HUES6 (cell line): Measurements from ENCODE around the gene PROM2.

Source experiments
- H3K27ac ChIP-seq: 2 replicates; pipeline ENCODE4 v1.7.0; 2013; ENCODE audit warnings: low read depth, mild to moderate bottlenecking, low read length, inconsistent platforms
- H3K27me3 ChIP-seq: 2 replicates; pipeline ENCODE4 v1.6.1; 2013; ENCODE audit warnings: low read length; ENCODE audit not compliant: control insufficient read depth, insufficient read depth
- H3K36me3 ChIP-seq: 2 replicates; pipeline ENCODE4 v1.6.1; 2013; ENCODE audit warnings: low read length; ENCODE audit not compliant: control insufficient read depth, insufficient read depth
- H3K4me1 ChIP-seq: 2 replicates; pipeline ENCODE4 v1.6.1; 2013; ENCODE audit warnings: low read length; ENCODE audit not compliant: control insufficient read depth, insufficient read depth
- H3K4me3 ChIP-seq: 2 replicates; pipeline ENCODE4 v1.5.1; 2013; ENCODE audit warnings: low read depth, low read length
- H3K9ac ChIP-seq: one replicate; pipeline ENCODE4 v1.6.1; 2013; ENCODE audit warnings: mild to moderate bottlenecking, low read length
- H3K9me3 ChIP-seq: 2 replicates; pipeline ENCODE4 v1.6.1; 2013; ENCODE audit warnings: low read depth, low read length; ENCODE audit not compliant: control insufficient read depth, insufficient read depth

The PROM2 gene

DNA sequence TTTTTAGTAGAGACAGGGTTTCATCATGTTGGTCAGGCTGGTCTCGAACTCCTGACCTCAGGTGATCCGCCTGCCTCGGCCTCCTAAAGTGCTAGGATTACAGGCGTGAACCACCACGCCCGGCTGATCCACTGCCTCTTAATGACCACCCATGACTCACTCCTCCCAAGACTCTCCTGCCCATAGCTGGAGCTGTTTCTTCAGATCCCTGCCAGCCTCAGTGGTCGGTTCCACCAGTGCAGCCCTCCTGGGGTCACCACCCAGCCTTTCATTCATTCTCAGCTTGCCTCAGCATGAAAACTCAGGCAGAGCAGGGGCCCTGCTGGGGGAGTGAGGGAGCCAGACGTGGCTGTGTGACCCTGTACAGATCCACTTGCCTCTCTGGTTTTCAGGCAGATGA, 35.4 kb downstream of the PROM2 start:
- Histone ChIP-seq H3K9me3 (no peaks in the 10 kb centered on the region), H3K4me3 (no peak overlapping the region), H3K4me1 (peaks cover 4% of the 10 kb centered on the region; the same call in 1 of the 2 replicates), H3K36me3 (no peaks in the 10 kb centered on the region), H3K27ac (no peak overlapping the region), H3K27me3 (no peaks in the 10 kb centered on the region), H3K9ac (no peak overlapping the region)

DNA sequence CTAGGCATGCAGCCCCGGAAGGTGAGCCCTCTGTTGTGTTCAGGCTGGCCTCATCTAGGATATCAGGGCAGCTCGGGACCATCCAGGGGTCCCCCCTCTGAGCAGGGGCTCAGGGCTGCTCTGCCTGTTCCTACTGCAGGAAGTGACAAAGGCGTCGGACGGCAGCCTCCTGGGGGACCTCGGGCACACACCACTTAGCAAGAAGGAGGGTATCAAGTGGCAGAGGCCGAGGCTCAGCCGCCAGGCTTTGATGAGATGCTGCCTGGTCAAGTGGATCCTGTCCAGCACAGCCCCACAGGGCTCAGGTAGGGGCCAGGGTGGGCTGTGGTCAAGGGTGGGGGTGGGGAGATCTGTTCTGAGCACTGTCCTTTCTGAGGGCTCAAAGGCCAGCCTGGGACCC, 36.0 kb downstream of the PROM2 start:
- H3K36me3 ChIP-seq = no peaks in the 10 kb centered on the region
- H3K27me3 ChIP-seq = no peaks in the 10 kb centered on the region
- H3K9me3 ChIP-seq = no peaks in the 10 kb centered on the region
- H3K4me1 ChIP-seq = peaks cover 4% of the 10 kb centered on the region; the same call in 1 of the 2 replicates
- H3K4me3 ChIP-seq = no peak overlapping the region
- no peak overlapping the region for H3K27ac ChIP-seq
- H3K9ac ChIP-seq = no peak overlapping the region

DNA sequence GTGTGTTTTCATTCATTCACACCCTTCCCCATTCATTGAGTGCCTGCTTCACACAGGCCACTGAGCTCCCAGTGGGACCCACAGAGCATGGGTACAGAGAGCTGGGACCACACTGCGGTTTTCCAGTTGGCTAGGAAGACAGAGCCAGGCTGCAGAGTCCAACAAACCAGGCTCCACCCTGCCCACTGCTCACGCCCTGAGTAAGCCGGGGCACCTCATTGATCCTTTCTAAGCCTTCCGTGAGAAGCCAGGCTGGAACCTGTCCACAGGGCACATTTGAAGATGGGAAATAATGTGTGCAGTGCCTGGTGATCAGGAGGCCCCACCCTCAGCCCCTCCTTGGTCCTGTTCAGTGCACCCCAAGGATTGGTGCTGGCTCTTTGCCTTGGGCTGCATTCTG, 36.4 kb downstream of the PROM2 start:
- H3K9me3 ChIP-seq = no peaks in the 10 kb centered on the region
- no peak overlapping the region for H3K9ac ChIP-seq
- no peaks in the 10 kb centered on the region for H3K27me3 ChIP-seq
- no peak overlapping the region for H3K4me3 ChIP-seq
- no peaks in the 10 kb centered on the region for H3K36me3 ChIP-seq
- H3K27ac ChIP-seq = no peak overlapping the region
- H3K4me1 ChIP-seq = peaks cover 4% of the 10 kb centered on the region; the same call in 1 of the 2 replicates

DNA sequence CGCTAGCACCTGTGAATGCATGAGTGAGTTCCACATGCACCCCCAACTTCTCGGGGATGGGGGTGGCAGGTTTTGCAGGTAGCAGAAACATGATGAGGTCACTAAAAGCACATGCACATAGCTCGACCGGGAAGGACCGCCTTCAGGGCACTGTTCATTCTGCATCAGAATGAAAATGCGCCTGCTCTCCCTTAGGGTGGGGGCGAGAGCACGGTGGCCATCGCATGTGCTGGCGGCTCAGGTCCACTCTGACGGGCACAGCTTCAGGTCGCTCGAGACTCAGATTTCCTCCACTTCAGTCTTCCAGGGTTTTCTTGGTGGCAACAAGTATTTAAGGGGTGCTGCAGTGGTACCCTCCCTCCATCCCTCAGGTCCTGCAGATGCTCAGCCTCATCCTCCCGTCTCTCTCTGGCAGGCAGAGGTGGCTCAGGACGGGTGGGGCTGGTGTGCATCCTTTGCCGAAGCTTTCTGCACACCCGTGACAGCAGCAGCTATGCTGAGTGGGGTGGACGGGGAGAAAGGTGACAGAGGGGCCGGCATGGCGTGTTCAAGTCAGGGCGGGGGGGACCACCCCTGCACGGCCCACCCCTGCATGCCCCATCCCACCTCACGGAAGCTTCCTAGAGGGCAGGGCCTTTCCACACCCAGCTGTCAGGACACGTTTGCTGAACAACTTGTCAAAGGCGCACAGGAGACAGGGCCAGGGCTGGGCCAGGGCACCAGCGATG, 37.7 kb downstream of the PROM2 start:
- H3K9me3 ChIP-seq = no peaks in the 10 kb centered on the region
- no peak overlapping the region for H3K9ac ChIP-seq
- H3K27ac ChIP-seq = no peak overlapping the region
- H3K36me3 ChIP-seq = no peaks in the 10 kb centered on the region
- H3K27me3 ChIP-seq = no peaks in the 10 kb centered on the region
- no peak overlapping the region for H3K4me3 ChIP-seq
- peaks cover 10% of the 10 kb centered on the region; the same call in 1 of the 2 replicates for H3K4me1 ChIP-seq

DNA sequence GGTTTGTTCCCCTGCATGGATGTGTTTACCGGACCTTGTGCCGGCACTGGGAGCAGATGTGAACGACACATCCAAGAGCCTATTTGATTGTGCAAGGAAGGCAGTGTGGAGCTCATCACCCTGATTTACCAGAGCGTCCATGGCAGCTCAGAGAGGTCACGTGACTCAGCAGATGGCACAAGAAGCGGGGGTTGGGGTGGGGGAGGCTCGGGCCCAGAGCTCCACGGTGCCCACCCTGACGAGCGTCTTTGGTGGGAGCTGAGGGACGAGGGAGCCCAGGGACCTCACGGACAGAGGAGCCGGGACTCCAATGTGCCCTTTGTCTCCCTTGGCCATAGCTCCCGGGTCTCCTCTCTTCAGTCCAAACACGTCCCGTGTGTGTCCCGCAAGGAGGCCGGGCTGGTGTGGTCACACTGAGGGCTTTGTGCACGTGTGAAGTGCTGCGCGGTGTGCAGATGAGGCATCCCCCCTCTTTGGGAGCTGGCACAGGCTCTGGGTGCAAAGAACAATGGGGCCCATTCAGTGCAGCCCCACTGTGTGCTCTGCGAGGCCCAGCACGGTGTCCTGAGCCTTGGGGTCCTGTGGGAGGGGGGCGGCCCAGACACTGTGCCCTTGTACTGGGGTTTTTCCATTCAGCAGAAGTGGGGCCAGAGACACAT, 38.4 kb downstream of the PROM2 start:
- Histone ChIP-seq H3K4me3 (no peak overlapping the region), H3K36me3 (no peaks in the 10 kb centered on the region), H3K4me1 (peaks cover 10% of the 10 kb centered on the region; the same call in 1 of the 2 replicates), H3K27me3 (no peaks in the 10 kb centered on the region), H3K27ac (no peak overlapping the region), H3K9ac (no peak overlapping the region), H3K9me3 (no peaks in the 10 kb centered on the region)

DNA sequence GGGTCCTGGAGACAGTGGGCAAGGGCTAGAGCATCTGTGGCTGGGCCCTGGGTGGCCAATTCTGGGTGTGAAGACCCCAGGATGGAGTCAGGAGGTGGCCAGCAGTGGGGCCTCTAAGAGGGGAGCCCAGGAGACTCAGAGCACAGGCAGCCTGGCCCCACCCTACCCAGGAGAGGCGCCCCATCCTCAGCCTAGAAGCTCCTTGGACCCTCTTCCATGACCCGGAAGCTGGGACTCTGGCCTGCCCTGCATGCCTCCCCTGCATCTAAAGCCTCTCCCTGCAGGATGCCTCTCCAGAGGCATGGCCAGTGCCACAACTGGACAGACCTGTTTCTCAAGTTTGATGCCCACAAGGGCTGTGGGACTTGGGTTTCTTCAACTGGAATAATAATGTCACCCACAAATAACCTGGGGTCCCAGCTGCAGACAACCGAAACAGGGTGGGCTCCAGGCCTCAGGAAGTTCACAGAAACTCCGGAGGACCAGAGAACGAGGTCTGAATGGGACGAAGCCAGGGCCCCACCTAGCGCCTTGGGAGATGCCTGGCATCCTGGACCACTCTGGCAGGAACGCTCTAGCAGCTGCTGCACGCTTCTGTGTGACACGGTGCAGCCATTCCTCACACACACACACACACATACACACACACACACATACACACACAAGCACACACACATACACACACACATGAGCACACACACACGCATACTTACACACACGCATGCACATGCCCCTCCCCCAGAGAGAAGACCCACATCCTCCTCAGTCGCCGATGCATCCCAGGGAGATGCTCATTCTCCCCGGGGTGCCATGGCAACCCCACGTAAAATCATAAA, 39.3 kb downstream of the PROM2 start:
- H3K9ac ChIP-seq = no peak overlapping the region
- no peaks in the 10 kb centered on the region for H3K9me3 ChIP-seq
- H3K27ac ChIP-seq = no peak overlapping the region
- no peaks in the 10 kb centered on the region for H3K27me3 ChIP-seq
- H3K4me1 ChIP-seq = peaks cover 10% of the 10 kb centered on the region; the same call in 1 of the 2 replicates
- H3K4me3 ChIP-seq = no peak overlapping the region
- no peaks in the 10 kb centered on the region for H3K36me3 ChIP-seq

DNA sequence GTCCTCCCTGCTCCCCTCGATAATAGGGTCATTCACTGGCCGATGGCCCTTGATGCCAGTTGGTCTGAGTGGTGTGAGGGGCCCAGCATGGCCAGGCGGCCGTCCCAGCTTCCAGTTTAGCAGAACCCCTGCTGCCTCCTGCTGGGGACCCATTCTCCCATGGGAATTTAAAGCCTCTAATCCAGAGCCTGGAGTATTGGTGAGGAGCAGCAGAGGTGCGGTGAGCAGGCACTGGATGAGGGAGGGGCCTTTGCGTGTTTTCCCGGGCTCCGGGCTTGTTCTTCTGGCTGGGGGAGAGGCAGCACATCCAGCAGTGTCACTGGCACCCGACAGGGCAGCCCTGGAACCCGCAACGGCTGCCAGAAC, 40.3 kb downstream of the PROM2 start:
- H3K4me1 ChIP-seq = peaks cover 10% of the 10 kb centered on the region; the same call in 1 of the 2 replicates
- no peak overlapping the region for H3K9ac ChIP-seq
- H3K27ac ChIP-seq = no peak overlapping the region
- no peak overlapping the region for H3K4me3 ChIP-seq
- no peaks in the 10 kb centered on the region for H3K9me3 ChIP-seq
- H3K27me3 ChIP-seq = no peaks in the 10 kb centered on the region
- no peaks in the 10 kb centered on the region for H3K36me3 ChIP-seq

DNA sequence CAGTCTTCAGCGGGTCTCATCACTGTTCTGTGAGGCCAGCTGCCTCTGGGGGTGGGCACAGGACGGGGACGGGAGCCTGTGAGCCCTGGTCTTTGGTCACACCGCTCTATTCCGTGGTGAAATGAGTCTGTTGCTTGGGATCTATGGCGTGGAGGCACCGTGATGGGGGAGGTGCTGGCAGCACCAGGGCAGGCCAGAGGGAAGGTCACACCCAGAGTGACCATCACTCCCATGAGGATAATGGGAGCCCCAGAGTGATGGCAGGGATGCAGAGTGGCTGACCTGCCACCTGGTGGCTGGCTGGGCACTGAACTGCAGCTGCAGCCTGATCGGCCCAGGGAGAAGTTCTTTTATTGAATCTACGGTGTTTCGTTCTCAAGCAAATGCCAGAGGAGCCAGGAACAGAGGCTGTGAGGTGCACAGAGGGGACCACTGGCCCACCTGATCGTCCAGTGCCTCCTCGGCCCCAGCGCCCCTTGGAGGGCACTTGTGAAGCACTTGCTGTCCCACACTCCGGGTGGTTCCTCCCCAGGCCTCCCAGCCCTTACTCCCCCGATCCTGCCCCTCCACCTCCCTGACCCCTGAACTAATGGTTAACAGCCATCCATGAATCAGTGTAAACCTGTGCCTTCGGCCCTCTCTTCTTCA, 40.8 kb downstream of the PROM2 start:
- H3K4me3 ChIP-seq = no peak overlapping the region
- no peaks in the 10 kb centered on the region for H3K27me3 ChIP-seq
- H3K36me3 ChIP-seq = no peaks in the 10 kb centered on the region
- H3K9ac ChIP-seq = no peak overlapping the region
- no peaks in the 10 kb centered on the region for H3K9me3 ChIP-seq
- H3K27ac ChIP-seq = no peak overlapping the region
- peaks cover 10% of the 10 kb centered on the region; the same call in 1 of the 2 replicates for H3K4me1 ChIP-seq

DNA sequence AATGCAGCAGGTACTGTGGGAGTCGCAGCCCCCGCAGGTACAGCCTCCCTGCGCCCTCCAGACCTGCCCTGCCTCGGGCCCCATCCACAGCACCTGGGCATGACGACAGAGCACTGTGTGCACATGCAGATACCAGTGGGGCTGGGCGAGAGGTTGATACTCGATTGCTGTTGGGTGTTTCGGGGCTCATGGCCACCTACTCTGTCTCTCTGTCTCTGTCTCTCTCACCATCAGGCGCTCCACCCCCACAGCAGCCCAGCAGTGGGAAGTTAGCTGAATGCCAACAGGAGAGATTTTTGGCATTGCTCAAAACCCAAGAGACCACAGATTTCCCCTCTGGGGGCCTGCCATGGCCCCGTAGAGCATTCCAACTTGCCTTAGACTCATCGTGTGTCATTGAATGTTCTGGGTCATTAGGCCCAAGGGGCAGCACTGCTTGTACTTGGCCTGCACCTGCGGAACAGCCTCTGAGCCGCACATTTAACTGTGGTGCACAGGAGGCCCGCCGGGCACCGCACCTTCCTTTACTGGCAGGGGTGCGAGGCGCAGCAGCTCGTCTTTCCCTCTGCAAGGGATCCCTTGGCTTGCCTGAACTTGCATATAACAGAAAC, 41.7 kb downstream of the PROM2 start:
- H3K9me3 ChIP-seq = no peaks in the 10 kb centered on the region
- H3K36me3 ChIP-seq = no peaks in the 10 kb centered on the region
- peaks cover 10% of the 10 kb centered on the region; the same call in 1 of the 2 replicates for H3K4me1 ChIP-seq
- no peaks in the 10 kb centered on the region for H3K27me3 ChIP-seq
- H3K9ac ChIP-seq = no peak overlapping the region
- no peak overlapping the region for H3K27ac ChIP-seq
- H3K4me3 ChIP-seq = no peak overlapping the region

DNA sequence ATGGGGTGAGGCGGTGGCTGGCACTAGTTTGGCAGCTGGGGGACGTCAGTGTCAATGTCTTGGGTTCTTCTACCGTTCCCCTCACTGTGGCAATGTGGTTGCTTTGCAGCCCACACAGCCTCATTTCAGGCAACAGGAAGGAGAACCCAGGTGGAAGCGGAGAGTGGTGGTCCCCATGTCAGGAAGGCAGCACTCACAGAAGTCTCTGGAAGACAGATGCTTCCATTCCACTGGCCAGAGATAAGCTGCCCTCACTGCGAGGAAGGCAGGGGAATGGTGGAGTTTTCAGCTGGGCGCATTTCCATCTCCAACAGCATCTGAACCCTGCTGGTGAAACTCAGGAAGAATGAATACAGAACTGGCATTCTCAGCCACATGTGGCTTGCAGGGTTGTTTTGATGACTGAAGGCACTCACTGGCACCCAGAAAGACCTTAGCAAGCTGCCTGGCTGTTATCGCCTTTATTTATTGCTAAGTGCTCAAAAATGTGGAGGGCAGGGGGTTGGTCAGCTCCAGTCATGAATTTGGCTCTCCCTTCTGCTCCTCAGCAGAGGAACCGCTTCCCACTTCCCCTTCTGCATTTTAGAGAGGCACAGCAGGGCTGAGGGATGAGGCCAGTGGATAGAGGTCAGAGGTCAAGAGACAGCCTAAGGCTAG, 42.3 kb downstream of the PROM2 start:
- no peak overlapping the region for H3K27ac ChIP-seq
- H3K4me3 ChIP-seq = no peak overlapping the region
- no peak overlapping the region for H3K9ac ChIP-seq
- H3K9me3 ChIP-seq = no peaks in the 10 kb centered on the region
- H3K27me3 ChIP-seq = no peaks in the 10 kb centered on the region
- no peaks in the 10 kb centered on the region for H3K36me3 ChIP-seq
- peaks cover 8% of the 10 kb centered on the region; the same call in 1 of the 2 replicates for H3K4me1 ChIP-seq
